Measurements from ENCODE around the gene C16orf95. TPM values are rescaled to one million over a fixed set of nuclear protein-coding genes. Genes with fewer than 3 reads are reported as not detected.
A peak's percentile ranks its signal among the peaks of the same experiment; 100 is the strongest.

The C16orf95 gene
- total RNA-seq, 2 donors from 2014 or later, result 15.1 to 17.8 TPM

GRCh38 chr16:87323727-87324410 is 6.7 kb upstream of the C16orf95 start:
- Mint-ChIP-seq H3K36me3 (ENCODE audit: insufficient read depth in 2 of 2) (peaks cover 0 to under 1% of the 10 kb centered on the region in 2 donors), H3K4me1 (ENCODE audit: low read depth) (peaks cover 3% of the 10 kb centered on the region), H3K9me3 (no peaks in the 10 kb centered on the region), H3K27me3 (ENCODE audit: low read depth) (no peaks in the 10 kb centered on the region), H3K4me3 (no peak overlapping the region), H3K27ac (no peak overlapping the region)
- ATAC-seq (replicated peaks in 1 of 2) (no peak), DNase-seq (no peak)

DNA sequence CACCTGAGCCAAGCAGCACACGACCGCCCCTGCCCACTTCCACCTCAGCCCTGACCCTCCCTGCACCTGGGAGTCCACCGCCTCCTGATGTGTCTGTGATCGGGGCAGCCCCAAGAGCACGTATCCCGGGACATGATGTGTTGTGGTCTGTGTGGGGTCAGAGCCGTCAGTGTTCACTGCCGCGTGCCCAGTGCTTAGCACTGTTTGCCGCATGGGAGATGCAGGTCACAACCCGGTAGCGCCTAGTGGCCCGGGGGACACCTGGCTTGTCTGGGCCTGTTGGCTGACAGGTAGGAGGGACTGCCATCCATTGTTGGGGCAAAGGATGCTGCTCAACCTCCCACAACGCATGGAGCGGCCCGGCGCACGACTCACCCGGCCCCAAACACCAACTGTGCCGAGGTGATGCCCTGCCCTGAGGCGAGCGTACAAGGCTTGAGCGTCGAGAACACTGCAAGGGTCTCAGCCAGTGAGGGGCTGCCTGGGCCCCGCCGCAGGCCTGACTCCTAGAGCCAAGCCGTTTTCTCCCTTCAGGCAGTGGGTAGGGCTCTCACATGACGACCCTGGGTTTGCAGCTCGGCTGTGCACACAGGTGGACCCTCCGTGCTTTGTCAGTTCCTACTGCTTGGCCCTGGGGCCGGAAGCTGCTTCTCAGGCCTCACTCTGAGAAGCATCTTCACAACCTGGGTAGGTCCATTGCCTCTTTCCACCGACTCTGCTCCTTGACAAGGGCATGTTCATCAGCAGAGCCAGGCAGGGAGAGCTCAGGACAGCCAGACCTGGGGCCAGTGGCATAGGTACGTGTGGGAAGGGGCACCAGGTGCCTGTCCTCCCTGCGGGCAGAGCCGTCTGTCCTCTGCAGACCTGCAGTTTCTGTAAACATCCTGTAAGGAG is 5.9 kb upstream of the C16orf95 start:
- Mint-ChIP-seq H3K36me3 (ENCODE audit: insufficient read depth in 2 of 2) (peaks cover 2% of the 10 kb centered on the region in 2 donors), H3K4me3 (no peak overlapping the region), H3K4me1 (ENCODE audit: low read depth) (peaks cover 11% of the 10 kb centered on the region), H3K9me3 (no peaks in the 10 kb centered on the region), H3K27ac (no peak overlapping the region), H3K27me3 (ENCODE audit: low read depth) (no peaks in the 10 kb centered on the region)
- DNase-seq (no peak), ATAC-seq (replicated peaks in 1 of 2) (no peak)

DNA sequence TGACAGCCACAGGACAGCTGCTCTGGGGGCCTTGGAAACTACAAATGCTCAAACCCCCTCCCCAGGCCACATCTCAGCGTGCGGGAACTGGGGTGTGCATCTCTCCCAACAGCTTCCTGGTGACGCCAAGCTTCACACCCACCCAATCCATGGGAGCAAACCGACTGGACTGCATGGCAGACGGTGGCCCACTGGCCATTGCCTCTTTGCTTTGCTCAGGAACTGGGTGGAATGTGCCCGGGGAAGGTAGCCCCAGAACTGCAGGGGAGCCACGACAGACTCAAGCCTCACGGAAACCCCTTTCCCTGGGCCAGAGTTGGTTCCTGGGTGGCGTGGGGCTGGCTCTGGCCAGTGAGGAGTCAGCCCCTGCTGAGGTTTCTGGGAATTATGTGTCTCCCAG is 5.2 kb upstream of the C16orf95 start:
- DNase-seq, result no peak
- peaks cover 2 to 6% of the 10 kb centered on the region in 2 donors for H3K36me3 Mint-ChIP-seq (ENCODE audit: insufficient read depth in 2 of 2)
- no peak overlapping the region for H3K4me3 Mint-ChIP-seq

GRCh38 chr16:87321336-87322107 is 4.3 kb upstream of the C16orf95 start:
- H3K27me3 Mint-ChIP-seq (ENCODE audit: low read depth), result no peaks in the 10 kb centered on the region
- no peak for ATAC-seq (replicated peaks in 1 of 2)
- no peak for DNase-seq
- no peak overlapping the region for H3K27ac Mint-ChIP-seq
- H3K4me1 Mint-ChIP-seq (ENCODE audit: low read depth), result peaks cover 15% of the 10 kb centered on the region
- H3K4me3 Mint-ChIP-seq, result no peak overlapping the region
- peaks cover 2 to 6% of the 10 kb centered on the region in 2 donors for H3K36me3 Mint-ChIP-seq (ENCODE audit: insufficient read depth in 2 of 2)
- no peaks in the 10 kb centered on the region for H3K9me3 Mint-ChIP-seq

More for the DNA sequence above, 5.2 kb upstream of the C16orf95 start:
- Mint-ChIP-seq H3K27me3 (ENCODE audit: low read depth) (no peaks in the 10 kb centered on the region), H3K9me3 (no peaks in the 10 kb centered on the region), H3K4me1 (ENCODE audit: low read depth) (peaks cover 13% of the 10 kb centered on the region), H3K27ac (no peak overlapping the region)
- no peak for ATAC-seq (replicated peaks in 1 of 2)

DNA sequence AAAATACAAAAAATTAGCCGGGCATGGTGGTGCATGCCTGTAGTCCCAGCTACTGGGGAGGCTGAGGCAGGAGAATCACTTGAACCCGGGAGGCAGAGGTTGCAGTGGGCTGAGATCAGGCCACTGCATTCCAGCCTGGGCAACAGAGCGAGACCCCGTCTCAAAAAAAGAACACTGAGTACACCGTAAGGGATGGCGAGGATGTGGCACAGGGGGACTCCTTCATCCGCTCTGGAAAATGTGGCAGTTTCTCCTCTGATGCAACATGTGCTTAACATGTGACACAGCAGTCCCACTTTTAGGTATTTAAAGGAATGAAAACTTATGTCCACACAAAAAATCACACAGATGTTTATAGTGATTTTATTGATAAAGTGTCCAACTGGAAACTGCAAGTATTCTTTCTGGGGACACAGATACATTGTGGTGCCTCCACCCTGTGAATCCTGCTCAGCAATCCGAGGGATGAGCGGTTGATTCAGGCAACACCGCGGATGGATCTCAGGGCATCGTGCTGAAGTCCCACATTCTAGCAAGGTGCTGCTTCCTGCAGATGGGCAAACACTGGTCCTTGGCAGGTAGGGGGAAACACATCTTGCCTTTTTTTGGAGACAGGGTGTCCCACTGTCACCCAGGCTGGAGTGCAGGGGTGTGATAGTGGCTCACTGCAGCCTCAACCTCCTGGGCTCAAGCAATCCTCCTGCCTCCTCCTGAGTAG is 3.5 kb upstream of the C16orf95 start:
- Mint-ChIP-seq H3K27ac (no peak overlapping the region), H3K27me3 (ENCODE audit: low read depth) (no peaks in the 10 kb centered on the region), H3K36me3 (ENCODE audit: insufficient read depth in 2 of 2) (peaks cover 2 to 6% of the 10 kb centered on the region in 2 donors), H3K9me3 (no peaks in the 10 kb centered on the region), H3K4me1 (ENCODE audit: low read depth) (peaks cover 24% of the 10 kb centered on the region), H3K4me3 (no peak overlapping the region)
- DNase-seq (no peak), ATAC-seq (replicated peaks in 1 of 2) (no peak)

DNA sequence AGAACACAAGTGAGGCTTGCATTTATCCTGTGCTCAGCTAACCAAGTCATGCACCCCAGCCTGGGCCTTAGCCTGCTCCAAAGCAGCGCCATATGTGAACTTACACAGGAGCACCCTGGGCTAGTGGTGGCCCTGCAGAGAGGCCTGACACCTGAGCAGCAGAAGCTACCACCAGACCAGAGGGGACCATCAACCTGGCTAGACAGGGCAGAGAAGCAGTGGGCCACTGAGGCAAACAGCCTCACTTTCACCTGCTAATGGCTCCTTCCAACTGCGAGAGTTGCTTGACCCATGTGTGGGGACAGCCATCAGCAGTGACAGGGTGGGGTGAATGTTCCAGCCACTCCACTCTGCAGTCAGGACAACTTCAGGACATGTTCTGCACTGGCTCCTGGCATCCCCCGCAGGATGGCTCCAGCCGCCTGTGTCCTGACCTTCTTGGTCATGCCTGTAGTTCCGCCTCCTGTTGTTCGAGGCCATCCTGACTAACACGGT is 2.9 kb upstream of the C16orf95 start:
- peaks cover 2 to 6% of the 10 kb centered on the region in 2 donors for H3K36me3 Mint-ChIP-seq (ENCODE audit: insufficient read depth in 2 of 2)
- no peak overlapping the region for H3K27ac Mint-ChIP-seq
- H3K27me3 Mint-ChIP-seq (ENCODE audit: low read depth), result no peaks in the 10 kb centered on the region
- no peak for DNase-seq
- no peak overlapping the region for H3K4me3 Mint-ChIP-seq
- no peaks in the 10 kb centered on the region for H3K9me3 Mint-ChIP-seq
- peaks cover 24% of the 10 kb centered on the region for H3K4me1 Mint-ChIP-seq (ENCODE audit: low read depth)
- no peak for ATAC-seq (replicated peaks in 1 of 2)

GRCh38 chr16:87319011-87319410 is 1.8 kb upstream of the C16orf95 start:
- H3K36me3 Mint-ChIP-seq (ENCODE audit: insufficient read depth in 2 of 2), result peaks cover 2 to 6% of the 10 kb centered on the region in 2 donors
- ATAC-seq (replicated peaks in 1 of 2) (no peak), DNase-seq (no peak)
- H3K9me3 Mint-ChIP-seq, result no peaks in the 10 kb centered on the region
- H3K27me3 Mint-ChIP-seq (ENCODE audit: low read depth), result no peaks in the 10 kb centered on the region
- H3K4me3 Mint-ChIP-seq, result peak overlapping the region; percentile 74 to 89
- H3K27ac Mint-ChIP-seq, result peak overlapping the region; percentile 81
- H3K4me1 Mint-ChIP-seq (ENCODE audit: low read depth), result peaks cover 24% of the 10 kb centered on the region

GRCh38 chr16:87317750-87318644 is 805 bp upstream of the C16orf95 start:
- peaks cover 2 to 6% of the 10 kb centered on the region in 2 donors for H3K36me3 Mint-ChIP-seq (ENCODE audit: insufficient read depth in 2 of 2)
- ATAC-seq (replicated peaks in 1 of 2), result peak; percentile 36 to 46
- H3K4me3 Mint-ChIP-seq, result peak overlapping the region; percentile 74 to 89
- H3K9me3 Mint-ChIP-seq, result no peaks in the 10 kb centered on the region
- H3K4me1 Mint-ChIP-seq (ENCODE audit: low read depth), result peaks cover 30% of the 10 kb centered on the region
- peak overlapping the region; percentile 81 for H3K27ac Mint-ChIP-seq
- DNase-seq, result peak; percentile 47 to 54
- no peaks in the 10 kb centered on the region for H3K27me3 Mint-ChIP-seq (ENCODE audit: low read depth)

DNA sequence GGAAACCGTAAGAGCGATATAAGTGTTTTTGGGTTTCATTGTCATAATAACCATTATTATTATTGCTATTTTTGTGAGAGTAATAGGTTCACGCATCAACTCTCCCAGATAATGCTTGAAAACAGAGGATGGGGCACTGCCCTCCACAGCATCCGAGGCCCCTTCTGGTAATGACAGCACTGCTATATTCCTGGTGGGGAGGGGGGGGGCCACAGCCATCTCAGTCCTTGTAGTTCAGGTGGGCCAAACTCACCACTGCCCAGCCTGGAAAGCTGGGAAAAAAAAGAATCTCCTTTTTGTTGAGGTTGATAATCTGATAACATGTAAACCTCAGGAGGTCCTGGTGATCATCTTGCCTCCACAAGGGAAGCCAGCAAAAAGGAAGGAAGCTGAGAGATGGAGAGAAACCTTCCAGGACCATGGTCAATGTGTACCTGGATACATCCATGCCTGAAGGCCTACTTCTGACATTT is 706 bp downstream of the C16orf95 start:
- no peaks in the 10 kb centered on the region for H3K9me3 Mint-ChIP-seq
- no peaks in the 10 kb centered on the region for H3K27me3 Mint-ChIP-seq (ENCODE audit: low read depth)
- no peak for DNase-seq
- no peak for ATAC-seq (replicated peaks in 1 of 2)
- peaks cover 32% of the 10 kb centered on the region for H3K4me1 Mint-ChIP-seq (ENCODE audit: low read depth)
- peak overlapping the region; percentile 74 to 89 for H3K4me3 Mint-ChIP-seq
- H3K27ac Mint-ChIP-seq, result peak overlapping the region; percentile 81
- peaks cover 2 to 6% of the 10 kb centered on the region in 2 donors for H3K36me3 Mint-ChIP-seq (ENCODE audit: insufficient read depth in 2 of 2)

- Mint-ChIP-seq H3K27ac (no peak overlapping the region), H3K4me3 (no peak overlapping the region), H3K4me1 (ENCODE audit: low read depth) (peaks cover 32% of the 10 kb centered on the region), H3K36me3 (ENCODE audit: insufficient read depth in 2 of 2) (peaks cover 2 to 6% of the 10 kb centered on the region in 2 donors), H3K27me3 (ENCODE audit: low read depth) (no peaks in the 10 kb centered on the region), H3K9me3 (no peaks in the 10 kb centered on the region)
- DNase-seq (no peak), ATAC-seq (replicated peaks in 1 of 2) (no peak)
Observed at GRCh38 chr16:87314990-87315420, 2.2 kb downstream of the C16orf95 start.

DNA sequence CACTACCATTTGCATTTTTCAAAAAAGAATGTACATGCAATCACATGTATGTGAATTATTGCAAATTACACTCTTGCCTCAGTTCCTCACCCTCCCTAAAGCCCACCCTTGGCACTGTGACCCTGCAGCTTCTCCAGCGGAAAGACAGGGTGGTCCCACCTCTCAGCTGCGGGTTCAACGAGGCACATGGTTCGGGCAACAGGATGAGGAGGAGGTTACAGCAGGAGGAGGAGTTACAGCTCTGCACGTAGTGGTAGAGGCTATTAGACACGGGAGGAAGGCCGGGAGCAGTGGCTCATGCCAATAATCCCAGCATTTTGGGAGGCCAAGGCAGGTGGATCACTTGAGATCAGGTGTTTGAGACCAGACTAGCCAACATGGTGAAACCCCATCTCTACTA is 5.2 kb downstream of the C16orf95 start:
- DNase-seq, result no peak
- no peak overlapping the region for H3K4me3 Mint-ChIP-seq
- ATAC-seq (replicated peaks in 1 of 2), result no peak

More for the DNA sequence above, 5.2 kb downstream of the C16orf95 start:
- Mint-ChIP-seq H3K4me1 (ENCODE audit: low read depth) (peaks cover 26% of the 10 kb centered on the region), H3K36me3 (ENCODE audit: insufficient read depth in 2 of 2) (peaks cover 4% of the 10 kb centered on the region in 2 donors), H3K9me3 (no peaks in the 10 kb centered on the region), H3K27ac (no peak overlapping the region), H3K27me3 (ENCODE audit: low read depth) (no peaks in the 10 kb centered on the region)

Measured in activated T-cell treated with anti-CD3 and anti-CD28 coated beads, Interleukin-2, amount 50 U/mL, for 72 hours (primary cell).